GM23338 (cell line): ENCODE results near the gene NOP9. TPM values are rescaled to one million over a fixed set of nuclear protein-coding genes. Genes with fewer than 3 reads are reported as not detected.

Experiments
- ATAC-seq: fragments of 200-7000 bp; cut with Tn5 transposase; 3 replicates; pipeline ENCODE4 v1.9.1; 2020
- DNase-seq: peaks from one replicate; pipeline ENCODE4 v3.0.0-alpha.2; 2015; ENCODE audit warnings: low spot score
- H2AFZ ChIP-seq: fragments of 200-600 bp; sonication (generic); 2 replicates; pipeline ENCODE4 v1.8.0; 2016; ENCODE audit warnings: antibody characterized with exemption, mild to moderate bottlenecking, moderate library complexity
- H3F3A ChIP-seq: fragments of 200-600 bp; sonication (generic); replicated peaks from 2 replicates; pipeline ENCODE4 v1.8.0; 2017; ENCODE audit warnings: antibody characterized with exemption, mixed run types, low read depth
- H3K27ac ChIP-seq: fragments of 200-600 bp; sonication (generic); 2 replicates; pipeline ENCODE4 v1.6.1; 2016; ENCODE audit warnings: low read depth
- H3K27me3 ChIP-seq: fragments of 200-600 bp; sonication (generic); 2 replicates; pipeline ENCODE4 v1.8.0; 2016; ENCODE audit warnings: mild to moderate bottlenecking, mixed run types, moderate library complexity; ENCODE audit not compliant: insufficient read depth
- H3K36me3 ChIP-seq: fragments of 200-600 bp; sonication (generic); 2 replicates; pipeline ENCODE4 v1.8.0; 2016; ENCODE audit warnings: mild to moderate bottlenecking; ENCODE audit not compliant: insufficient read depth
- H3K4me1 ChIP-seq: fragments of 200-600 bp; sonication (generic); 2 replicates; pipeline ENCODE4 v1.8.0; 2016; ENCODE audit warnings: mild to moderate bottlenecking, moderate library complexity; ENCODE audit not compliant: insufficient read depth
- H3K4me2 ChIP-seq: fragments of 200-600 bp; sonication (generic); 2 replicates; pipeline ENCODE4 v1.7.1; 2017; ENCODE audit warnings: mixed run types
- H3K4me3 ChIP-seq: fragments of 200-600 bp; sonication (generic); 2 replicates; pipeline ENCODE4 v1.6.1; 2016; ENCODE audit warnings: mixed run types
- H3K79me2 ChIP-seq: fragments of 200-600 bp; sonication (generic); replicated peaks from 2 replicates; pipeline ENCODE4 v1.8.0; 2017; ENCODE audit warnings: mild to moderate bottlenecking; ENCODE audit not compliant: insufficient read depth
- H3K9me2 ChIP-seq: fragments of 200-600 bp; sonication (generic); 2 replicates; pipeline ENCODE4 v1.8.0; 2017; ENCODE audit not compliant: insufficient read depth
- H4K20me1 ChIP-seq: fragments of 200-600 bp; sonication (generic); replicated peaks from 2 replicates; pipeline ENCODE4 v1.8.0; 2017; ENCODE audit warnings: mild to moderate bottlenecking; ENCODE audit not compliant: insufficient read depth
- H3K27ac Mint-ChIP-seq: 2 replicates; pipeline ENCODE4 v1.8.0; 2020; ENCODE audit warnings: inconsistent platforms, mild to moderate bottlenecking, moderate library complexity, mixed read lengths
- H3K27me3 Mint-ChIP-seq: 3 replicates; pipeline ENCODE4 v1.8.0; 2022; ENCODE audit warnings: low read depth, mild to moderate bottlenecking, moderate library complexity, mixed read lengths, inconsistent platforms; ENCODE audit not compliant: insufficient read depth, poor library complexity
- H3K36me3 Mint-ChIP-seq: 3 replicates; pipeline ENCODE4 v1.8.0; 2021; ENCODE audit warnings: low read depth, mild to moderate bottlenecking, inconsistent platforms, moderate library complexity, mixed read lengths
- H3K4me1 Mint-ChIP-seq: 3 replicates; pipeline ENCODE4 v1.8.0; 2020; ENCODE audit warnings: mild to moderate bottlenecking, inconsistent platforms, mixed read lengths
- H3K4me3 Mint-ChIP-seq: 3 replicates; pipeline ENCODE4 v1.8.0; 2021; ENCODE audit warnings: moderate library complexity, mild to moderate bottlenecking, inconsistent platforms, mixed read lengths
- H3K9me3 Mint-ChIP-seq: 3 replicates; pipeline ENCODE4 v1.8.0; 2020; ENCODE audit warnings: moderate library complexity, mild to moderate bottlenecking, inconsistent platforms, mixed read lengths
- CREB1 ChIP-seq: fragments of 250-450 bp; sonication (Bioruptor Pico); IDR thresholded peaks from 2 replicates; pipeline ENCODE4 v1.5.0; 2020; ENCODE audit warnings: low read depth, mild to moderate bottlenecking, moderate library complexity
- CTCF ChIP-seq, 2 experiments: fragments of 200-600 bp in 1 of 2; sonication (generic) in 1 of 2; conservative IDR thresholded peaks; 2 replicates each; pipeline versions ENCODE4 v1.5.1 to v1.6.1; 2016 to 2017; ENCODE audit warnings: antibody characterized with exemption in 2 of 2, low read depth in 2 of 2, mild to moderate bottlenecking in 2 of 2, moderate library complexity in 1 of 2
- ETS1 ChIP-seq: IDR thresholded peaks from 2 replicates; pipeline ENCODE4 v1.6.1; 2016; ENCODE audit warnings: antibody characterized with exemption
- EZH2 ChIP-seq: fragments of 200-600 bp; sonication (generic); IDR thresholded peaks from one replicate; pipeline ENCODE4 v1.8.0; 2017; ENCODE audit warnings: antibody characterized with exemption, mild to moderate bottlenecking, low read depth; ENCODE audit not compliant: unreplicated experiment
- EZH2phosphoT487 ChIP-seq: fragments of 200-600 bp; sonication (generic); IDR thresholded peaks from one replicate; pipeline ENCODE4 v1.8.1; 2018; ENCODE audit warnings: antibody characterized with exemption; ENCODE audit not compliant: unreplicated experiment
- JUNB ChIP-seq: IDR thresholded peaks from one replicate; pipeline ENCODE4 v1.6.1; 2016; ENCODE audit warnings: antibody characterized with exemption; ENCODE audit not compliant: unreplicated experiment
- NANOG ChIP-seq: IDR thresholded peaks from 2 replicates; pipeline ENCODE4 v1.6.1; 2016; ENCODE audit warnings: antibody characterized with exemption, borderline replicate concordance
- POLR2AphosphoS5 ChIP-seq: IDR thresholded peaks from 2 replicates; pipeline ENCODE4 v1.6.1; 2016; ENCODE audit warnings: antibody characterized with exemption, low read depth
- REST ChIP-seq: IDR thresholded peaks from one replicate; pipeline ENCODE4 v1.6.1; 2018; ENCODE audit warnings: antibody characterized with exemption; ENCODE audit not compliant: unreplicated experiment
- STAT1 ChIP-seq: IDR thresholded peaks from one replicate; pipeline ENCODE4 v1.6.1; 2016; ENCODE audit warnings: antibody characterized with exemption; ENCODE audit not compliant: unreplicated experiment
- ZNF114 ChIP-seq: fragments of 250-450 bp; sonication (Bioruptor Pico); IDR thresholded peaks from 2 replicates; pipeline ENCODE4 v1.5.0; 2020; ENCODE audit warnings: mild to moderate bottlenecking, moderate library complexity
- ZNF331 ChIP-seq: fragments of 250-450 bp; sonication (Bioruptor Pico); IDR thresholded peaks from 2 replicates; pipeline ENCODE4 v1.5.0; 2020; ENCODE audit warnings: low read depth, mild to moderate bottlenecking, moderate library complexity
- ZNF462 ChIP-seq: fragments of 250-450 bp; sonication (Bioruptor Pico); IDR thresholded peaks from 2 replicates; pipeline ENCODE4 v1.5.0; 2020; ENCODE audit warnings: mild to moderate bottlenecking, moderate library complexity
- polyA plus RNA-seq: library from polyadenylated mRNA; unstranded; fragments of >200 nt; fragmentation: Nextera tagmentation; extraction: Ambion mirVana; gene quantifications from 2 replicates; pipeline ENCODE4 v1.2.1, GENCODE V29; 2016
- total RNA-seq: library from RNA; depleted of rRNA; stranded (reverse); fragments of >200 nt; shearing (Covaris generic); gene quantifications from 2 replicates; pipeline ENCODE4 v1.2.3, GENCODE V29; 2014

NOP9 gene
- total and polyA plus RNA-seq, 2 experiments from 2014 or later = 7.9 to 32.8 TPM

GRCh38 chr14:24322672-24323071 lies 23.0 kb downstream of the NOP9 start:
- H3K4me1 Mint-ChIP-seq = peaks cover 2% of the 10 kb centered on the region; the same call in 1 of the 3 replicates
- Histone ChIP-seq H3K27me3 (peaks cover 40% of the 10 kb centered on the region), H3K36me3 (no peaks in the 10 kb centered on the region), H3K4me1 (no peaks in the 10 kb centered on the region), H4K20me1 (no peaks in the 10 kb centered on the region), H3K9me2 (no peaks in the 10 kb centered on the region), H3K4me2 (no peak overlapping the region), H3K27ac (no peak overlapping the region), H3K79me2 (no peaks in the 10 kb centered on the region), H3F3A (no peaks in the 10 kb centered on the region), H3K4me3 (no peak overlapping the region), H2AFZ (no peak overlapping the region)
- no peak for ATAC-seq
- no peaks in the 10 kb centered on the region; the same call in 2 of the 3 replicates for H3K36me3 Mint-ChIP-seq
- no peak for TF ChIP-seq ZNF331 (CRISPR knock-in tag)
- no peak for TF ChIP-seq EZH2
- no peak for TF ChIP-seq EZH2phosphoT487
- no peak for TF ChIP-seq ZNF114
- TF ChIP-seq NANOG = no peak
- no peak for TF ChIP-seq ZNF462 (CRISPR knock-in tag)
- TF ChIP-seq JUNB = no peak
- TF ChIP-seq ETS1 = no peak
- TF ChIP-seq CREB1 (CRISPR knock-in tag) = no peak
- no peak for TF ChIP-seq REST
- TF ChIP-seq POLR2AphosphoS5 = no peak
- no peak for TF ChIP-seq CTCF (conservative IDR thresholded peaks at IDR 0.05; ENCODE audit: low read depth in 2 of 2)
- no peak for TF ChIP-seq STAT1
- H3K27me3 Mint-ChIP-seq = peaks cover 19% of the 10 kb centered on the region
- no peaks in the 10 kb centered on the region for H3K9me3 Mint-ChIP-seq
- no peak overlapping the region for H3K4me3 Mint-ChIP-seq
- H3K27ac Mint-ChIP-seq = no peak overlapping the region
- DNase-seq = no peak
